IMR-90 (cell line): ENCODE measurements around the gene NARS2. TPM values are rescaled to one million over a fixed set of nuclear protein-coding genes. Genes with fewer than 3 reads are reported as not detected.
A peak's percentile ranks its signal among the peaks of the same experiment; 100 is the strongest.

Experiments used
- ATAC-seq: fragments of 200-7000 bp; cut with Tn5 transposase; 2 replicates; pipeline ENCODE4 v1.9.1; 2020; ENCODE audit warnings: low read depth, mild to moderate bottlenecking, moderate library complexity
- BruUV-seq: library from RNA; stranded (reverse); fragments of 400-500 nt; replicated peaks from 2 replicates; lab custom pipeline; 2021; lab: Mats Ljungman, UMichigan
- CTCF ChIA-PET: fragments of 300-600 bp; formaldehyde crosslinking; extraction: SDS; loops from one replicate; lab custom pipeline; 2021; ENCODE audit warnings: antibody characterized with exemption; lab: Yijun Ruan, JAX
- POLR2A ChIA-PET: fragments of 300-600 bp; sonication (Branson Sonifier 250); formaldehyde crosslinking; loops from one replicate; lab custom pipeline; 2022; ENCODE audit warnings: antibody characterized with exemption; ENCODE audit not compliant: unreplicated experiment; lab: Charles Lee
- DNase-seq: peaks from one replicate; pipeline ENCODE4 v3.0.0; 2013
- H2AFZ ChIP-seq: replicated peaks from 2 replicates; pipeline ENCODE3; 2013; ENCODE audit warnings: low read length, mild to moderate bottlenecking; ENCODE audit not compliant: poor library complexity
- H2AK5ac ChIP-seq: 2 replicates; pipeline ENCODE4 v1.6.1; 2013; ENCODE audit warnings: low read depth, low read length, inconsistent platforms
- H2AK9ac ChIP-seq: replicated peaks from 2 replicates; pipeline ENCODE3; 2013; ENCODE audit warnings: mild to moderate bottlenecking, low read depth, low read length, moderate library complexity; ENCODE audit not compliant: poor library complexity
- H2BK120ac ChIP-seq: 2 replicates; pipeline ENCODE4 v1.6.1; 2013; ENCODE audit warnings: low read depth, low read length, inconsistent platforms
- H2BK15ac ChIP-seq: 3 replicates; pipeline ENCODE4 v1.6.1; 2013; ENCODE audit warnings: low read depth, low read length, inconsistent platforms
- H2BK20ac ChIP-seq: 2 replicates; pipeline ENCODE4 v1.6.1; 2013; ENCODE audit warnings: low read depth, mild to moderate bottlenecking, inconsistent platforms, low read length, moderate library complexity
- H2BK5ac ChIP-seq: 2 replicates; pipeline ENCODE4 v1.6.1; 2013; ENCODE audit warnings: mild to moderate bottlenecking, low read depth, low read length, inconsistent platforms; ENCODE audit not compliant: poor library complexity, severe bottlenecking
- H3K14ac ChIP-seq: replicated peaks from 2 replicates; pipeline ENCODE4 v1.6.1; 2013; ENCODE audit warnings: low read depth, low read length, inconsistent platforms
- H3K18ac ChIP-seq: 2 replicates; pipeline ENCODE4 v1.6.1; 2013; ENCODE audit warnings: low read depth, low read length, control low read depth
- H3K23ac ChIP-seq: 2 replicates; pipeline ENCODE4 v1.6.1; 2013; ENCODE audit warnings: low read depth, low read length, inconsistent platforms
- H3K27ac ChIP-seq: 2 replicates; pipeline ENCODE4 v1.5.1; 2013; ENCODE audit warnings: mild to moderate bottlenecking, control low read depth, low read length; ENCODE audit not compliant: insufficient read depth
- H3K27me3 ChIP-seq: 2 replicates; pipeline ENCODE4 v1.6.1; 2013; ENCODE audit warnings: low read length; ENCODE audit not compliant: control insufficient read depth, insufficient read depth
- H3K36me3 ChIP-seq: 2 replicates; pipeline ENCODE4 v1.6.1; 2013; ENCODE audit warnings: low read length, mixed read lengths; ENCODE audit not compliant: control insufficient read depth, insufficient read depth
- H3K4ac ChIP-seq: 2 replicates; pipeline ENCODE4 v1.6.1; 2013; ENCODE audit warnings: low read depth, low read length, inconsistent platforms
- H3K4me1 ChIP-seq: 2 replicates; pipeline ENCODE4 v1.6.1; 2013; ENCODE audit warnings: low read length, mixed read lengths; ENCODE audit not compliant: control insufficient read depth, insufficient read depth
- H3K4me2 ChIP-seq: 2 replicates; pipeline ENCODE4 v1.6.1; 2013; ENCODE audit warnings: low read depth, mild to moderate bottlenecking, control low read depth, low read length, moderate library complexity
- H3K4me3 ChIP-seq: 2 replicates; pipeline ENCODE4 v1.5.1; 2013; ENCODE audit warnings: low read depth, mild to moderate bottlenecking, control low read depth, low read length, moderate library complexity; ENCODE audit not compliant: insufficient read depth
- H3K56ac ChIP-seq: 2 replicates; pipeline ENCODE4 v1.6.1; 2013; ENCODE audit warnings: low read length, inconsistent platforms; ENCODE audit not compliant: insufficient read depth; ENCODE audit errors: extremely low read depth
- H3K79me1 ChIP-seq, 2 experiments: 2 replicates each; pipeline ENCODE4 v1.6.1; 2013; ENCODE audit warnings: low read length in 2 of 2, inconsistent platforms in 1 of 2, low read depth in 1 of 2
- H3K9ac ChIP-seq: 2 replicates; pipeline ENCODE4 v1.6.1; 2013; ENCODE audit warnings: low read depth, low read length, control low read depth
- H3K9me1 ChIP-seq: 2 replicates; pipeline ENCODE4 v1.6.1; 2013; ENCODE audit warnings: low read length, inconsistent platforms; ENCODE audit not compliant: insufficient read depth
- H3K9me3 ChIP-seq: 2 replicates; pipeline ENCODE4 v1.6.1; 2013; ENCODE audit warnings: low read length; ENCODE audit not compliant: control insufficient read depth, insufficient read depth
- H4K20me1 ChIP-seq: 2 replicates; pipeline ENCODE4 v1.6.1; 2013; ENCODE audit warnings: low read length, inconsistent platforms; ENCODE audit not compliant: insufficient read depth
- H4K5ac ChIP-seq: 2 replicates; pipeline ENCODE4 v1.6.1; 2013; ENCODE audit warnings: mild to moderate bottlenecking, low read depth, low read length, control low read depth
- H4K8ac ChIP-seq, 2 experiments: 2 replicates each; pipeline ENCODE4 v1.6.1; 2013; ENCODE audit warnings: low read depth in 2 of 2, low read length in 2 of 2, control low read depth in 1 of 2, inconsistent platforms in 1 of 2
- H4K91ac ChIP-seq: 2 replicates; pipeline ENCODE4 v1.6.1; 2013; ENCODE audit warnings: low read depth, low read length, inconsistent platforms; ENCODE audit not compliant: insufficient read depth
- CEBPB ChIP-seq: IDR thresholded peaks from 2 replicates; pipeline ENCODE4 v1.6.1; 2012; ENCODE audit warnings: low read depth, low read length, improper control_type of control experiment
- FOS ChIP-seq: fragments of 150-350 bp; IDR thresholded peaks from 2 replicates; pipeline ENCODE4 v1.6.1; 2016; ENCODE audit warnings: low read depth, low read length
- MAFK ChIP-seq: IDR thresholded peaks from 2 replicates; pipeline ENCODE4 v1.6.1; 2012; ENCODE audit warnings: low read depth, low read length, improper control_type of control experiment
- MAZ ChIP-seq: IDR thresholded peaks from 2 replicates; pipeline ENCODE4 v1.6.1; 2012; ENCODE audit warnings: low read depth, mild to moderate bottlenecking, low read length, improper control_type of control experiment, moderate library complexity, borderline replicate concordance
- MXI1 ChIP-seq: IDR thresholded peaks from 2 replicates; pipeline ENCODE4 v1.6.1; 2012; ENCODE audit warnings: low read depth, mild to moderate bottlenecking, low read length, moderate library complexity, borderline replicate concordance
- NFE2L2 ChIP-seq: fragments of 150-350 bp; IDR thresholded peaks from 2 replicates; pipeline ENCODE4 v1.6.1; 2016; ENCODE audit warnings: low read depth, mild to moderate bottlenecking, low read length
- RCOR1 ChIP-seq: IDR thresholded peaks from 2 replicates; pipeline ENCODE4 v1.6.1; 2012; ENCODE audit warnings: mild to moderate bottlenecking, low read length, improper control_type of control experiment; ENCODE audit not compliant: insufficient replicate concordance
- WGBS, 2 experiments: methylation state at CpG; one replicate each; pipeline versions ENCODE4 v1.1.5 to v1.1.7; 2013; ENCODE audit warnings: missing lambda C conversion rate in 2 of 2; ENCODE audit not compliant: insufficient read length in 1 of 2; ENCODE audit errors: extremely low coverage in 2 of 2; 5-methylcytosine and 5-hydroxymethylcytosine counted together
- dilution Hi-C: fragments of 300-500 bp; cut with HindIII; formaldehyde crosslinking; loops from one replicate; pipeline ENCODE4 v1.14.3; 2018; ENCODE audit warnings: low sequenced_read_pairs; ENCODE audit not compliant: unreplicated experiment
- in situ Hi-C: fragments of 300-500 bp; cut with MboI; formaldehyde crosslinking; loops from 3 replicates; pipeline ENCODE4 v1.14.3; 2019; ENCODE audit warnings: low sequenced_read_pairs, inconsistent platforms, mixed read lengths
- intact Hi-C: fragments of 100-400 bp; cut with micrococcal nuclease; formaldehyde crosslinking; loops from 2 replicates; pipeline ENCODE4 v1.10.0; 2022
- polyA plus RNA-seq, 3 experiments: library from polyadenylated mRNA; depleted of rRNA; stranded (reverse); fragments of >200 nt; gene quantifications; 2 replicates each; pipeline ENCODE4 v1.2.3, GENCODE V29; 2012; ENCODE audit warnings: low replicate concordance in 1 of 3
- total RNA-seq: library from RNA; depleted of rRNA; stranded (reverse); fragments of >200 nt; gene quantifications from 2 replicates; pipeline ENCODE4 v1.2.3, GENCODE V29; 2012
- TF ChIP-seq, protein P1 (sequence below): conservative IDR thresholded peaks from 2 replicates; pipeline ENCODE4 v1.5.1; 2012; ENCODE audit warnings: mild to moderate bottlenecking, low read depth, low read length, improper control_type of control experiment
- TF ChIP-seq, protein P2 (sequence below): fragments of 150-350 bp; IDR thresholded peaks from 2 replicates; pipeline ENCODE4 v1.6.1; 2016; ENCODE audit warnings: low read depth, mild to moderate bottlenecking, low read length, moderate library complexity, borderline replicate concordance

The NARS2 gene
- total and polyA plus RNA-seq, 2 of the 4 experiments (the other 2 are of a cell fraction): 8.0 to 15.8 TPM

DNA sequence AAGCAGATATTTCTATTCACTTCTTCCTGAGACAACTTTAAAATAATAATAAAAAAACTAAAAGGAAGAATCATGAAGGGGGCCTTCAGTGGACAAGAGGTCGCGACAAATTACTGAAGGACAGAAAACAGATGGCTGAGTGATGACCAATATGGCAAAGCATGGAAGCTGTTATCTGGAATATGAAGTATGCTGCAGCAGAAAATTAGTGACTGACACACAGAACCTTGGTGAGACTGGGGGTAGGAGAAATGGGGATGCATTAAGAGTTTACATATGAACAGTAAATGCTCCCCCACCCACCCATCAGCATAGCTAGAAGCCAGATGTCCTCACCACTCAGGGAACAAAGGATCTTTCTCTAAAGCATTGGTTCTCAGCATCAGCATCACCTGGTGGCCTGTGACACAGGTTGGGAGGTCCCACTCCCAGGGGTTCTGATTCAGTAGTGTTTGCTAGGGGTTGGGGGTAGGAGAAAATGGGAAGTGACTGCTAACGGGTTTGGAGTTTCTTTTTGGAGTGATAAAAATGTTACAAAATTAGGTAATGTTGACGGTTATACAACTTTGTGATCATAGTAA lies 59.7 kb downstream of the NARS2 start:
- Histone ChIP-seq H3K56ac (no peak overlapping the region), H3K9me3 (no peaks in the 10 kb centered on the region), H2BK20ac (no peak overlapping the region), H3K9ac (no peak overlapping the region), H4K20me1 (no peaks in the 10 kb centered on the region), H2BK120ac (no peak overlapping the region), H3K4ac (no peak overlapping the region), H3K79me1 (no peaks in the 10 kb centered on the region; a peak in 1 of 4 replicates), H2AFZ (no peak overlapping the region), H3K9me1 (0 out of 2 replicates have a peak, but pooled peaks cover 3% of the 10 kb centered on the region), H4K5ac (no peak overlapping the region), H2BK15ac (no peak overlapping the region), H2AK9ac (no peak overlapping the region), H3K4me2 (no peak overlapping the region), H3K14ac (no peak overlapping the region), H2AK5ac (no peak overlapping the region), H3K27me3 (no peaks in the 10 kb centered on the region), H3K4me1 (no peaks in the 10 kb centered on the region), H2BK5ac (no peak overlapping the region), H4K8ac (no peak overlapping the region), H3K18ac (no peak overlapping the region), H3K4me3 (no peak overlapping the region), H3K23ac (0 out of 2 replicates have a peak overlapping the region, but pooled peaks have one; percentile 5), H3K36me3 (peaks cover 2% of the 10 kb centered on the region; the same call in 1 of the 2 replicates), H3K27ac (no peak overlapping the region), H4K91ac (no peak overlapping the region)
- in situ Hi-C loops: no loop called here
- ATAC-seq: no peak
- TF ChIP-seq MXI1: no peak
- TF ChIP-seq MAZ: no peak
- no peak for TF ChIP-seq FOS
- no peak for TF ChIP-seq RCOR1
- no peak for TF ChIP-seq NFE2L2
- no peak for TF ChIP-seq MAFK
- TF ChIP-seq, protein P1, sequence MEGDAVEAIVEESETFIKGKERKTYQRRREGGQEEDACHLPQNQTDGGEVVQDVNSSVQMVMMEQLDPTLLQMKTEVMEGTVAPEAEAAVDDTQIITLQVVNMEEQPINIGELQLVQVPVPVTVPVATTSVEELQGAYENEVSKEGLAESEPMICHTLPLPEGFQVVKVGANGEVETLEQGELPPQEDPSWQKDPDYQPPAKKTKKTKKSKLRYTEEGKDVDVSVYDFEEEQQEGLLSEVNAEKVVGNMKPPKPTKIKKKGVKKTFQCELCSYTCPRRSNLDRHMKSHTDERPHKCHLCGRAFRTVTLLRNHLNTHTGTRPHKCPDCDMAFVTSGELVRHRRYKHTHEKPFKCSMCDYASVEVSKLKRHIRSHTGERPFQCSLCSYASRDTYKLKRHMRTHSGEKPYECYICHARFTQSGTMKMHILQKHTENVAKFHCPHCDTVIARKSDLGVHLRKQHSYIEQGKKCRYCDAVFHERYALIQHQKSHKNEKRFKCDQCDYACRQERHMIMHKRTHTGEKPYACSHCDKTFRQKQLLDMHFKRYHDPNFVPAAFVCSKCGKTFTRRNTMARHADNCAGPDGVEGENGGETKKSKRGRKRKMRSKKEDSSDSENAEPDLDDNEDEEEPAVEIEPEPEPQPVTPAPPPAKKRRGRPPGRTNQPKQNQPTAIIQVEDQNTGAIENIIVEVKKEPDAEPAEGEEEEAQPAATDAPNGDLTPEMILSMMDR: no peak
- TF ChIP-seq, protein P2, sequence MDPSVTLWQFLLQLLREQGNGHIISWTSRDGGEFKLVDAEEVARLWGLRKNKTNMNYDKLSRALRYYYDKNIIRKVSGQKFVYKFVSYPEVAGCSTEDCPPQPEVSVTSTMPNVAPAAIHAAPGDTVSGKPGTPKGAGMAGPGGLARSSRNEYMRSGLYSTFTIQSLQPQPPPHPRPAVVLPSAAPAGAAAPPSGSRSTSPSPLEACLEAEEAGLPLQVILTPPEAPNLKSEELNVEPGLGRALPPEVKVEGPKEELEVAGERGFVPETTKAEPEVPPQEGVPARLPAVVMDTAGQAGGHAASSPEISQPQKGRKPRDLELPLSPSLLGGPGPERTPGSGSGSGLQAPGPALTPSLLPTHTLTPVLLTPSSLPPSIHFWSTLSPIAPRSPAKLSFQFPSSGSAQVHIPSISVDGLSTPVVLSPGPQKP: no peak
- TF ChIP-seq CEBPB: no peak
- BruUV-seq: no TSS peak
- DNase-seq: no peak
- WGBS, 2 experiments: 79% methylated on average over 2 of the region's 4 CpGs; no CpG with 5 or more reads in 1 of the 2 experiments
- intact Hi-C loops: no loop called here
- ChIA-PET POLR2A (no interaction called here), CTCF (interaction anchor here (0.5 kb wide), 1 partner anchor 31 kb away, joined by 3 read pairs; no protein-coding TSS in a partner anchor)
- dilution Hi-C loops: no loop called here
